ENCODE data around the gene MSMB. TPM values are rescaled to one million over a fixed set of nuclear protein-coding genes. Genes with fewer than 3 reads are reported as not detected.

The MSMB gene
- total and polyA plus RNA-seq, 9 of the 15 experiments (the other 6 are each of a cell fraction or from before 2014, with no cell fraction given) = 0.21 to 0.60 TPM; not detected in 7

- TF ChIP-seq NONO (IDR thresholded peaks at IDR 0.05; ENCODE audit: low read depth in 2 of 2, low read length in 1 of 2) = peak in 1 of 2 experiments; percentile 75; a peak in 1 of 4 replicates
- TF ChIP-seq PTTG1 (tag; IDR thresholded peaks at IDR 0.05; ENCODE audit: low read depth) = no peak
- no peak; the same call in 1 of the 2 replicates for TF ChIP-seq MAFG (tag; conservative IDR thresholded peaks at IDR 0.05)
- 0 out of 2 replicates have a peak, but pooled peaks have one; percentile 24 for TF ChIP-seq TEAD4 (IDR thresholded peaks at IDR 0.05; ENCODE audit: low read length)
- TF ChIP-seq TEAD4 (CRISPR knock-in tag; IDR thresholded peaks at IDR 0.05; ENCODE audit: borderline replicate concordance) = no peak
- TF ChIP-seq, protein P1, sequence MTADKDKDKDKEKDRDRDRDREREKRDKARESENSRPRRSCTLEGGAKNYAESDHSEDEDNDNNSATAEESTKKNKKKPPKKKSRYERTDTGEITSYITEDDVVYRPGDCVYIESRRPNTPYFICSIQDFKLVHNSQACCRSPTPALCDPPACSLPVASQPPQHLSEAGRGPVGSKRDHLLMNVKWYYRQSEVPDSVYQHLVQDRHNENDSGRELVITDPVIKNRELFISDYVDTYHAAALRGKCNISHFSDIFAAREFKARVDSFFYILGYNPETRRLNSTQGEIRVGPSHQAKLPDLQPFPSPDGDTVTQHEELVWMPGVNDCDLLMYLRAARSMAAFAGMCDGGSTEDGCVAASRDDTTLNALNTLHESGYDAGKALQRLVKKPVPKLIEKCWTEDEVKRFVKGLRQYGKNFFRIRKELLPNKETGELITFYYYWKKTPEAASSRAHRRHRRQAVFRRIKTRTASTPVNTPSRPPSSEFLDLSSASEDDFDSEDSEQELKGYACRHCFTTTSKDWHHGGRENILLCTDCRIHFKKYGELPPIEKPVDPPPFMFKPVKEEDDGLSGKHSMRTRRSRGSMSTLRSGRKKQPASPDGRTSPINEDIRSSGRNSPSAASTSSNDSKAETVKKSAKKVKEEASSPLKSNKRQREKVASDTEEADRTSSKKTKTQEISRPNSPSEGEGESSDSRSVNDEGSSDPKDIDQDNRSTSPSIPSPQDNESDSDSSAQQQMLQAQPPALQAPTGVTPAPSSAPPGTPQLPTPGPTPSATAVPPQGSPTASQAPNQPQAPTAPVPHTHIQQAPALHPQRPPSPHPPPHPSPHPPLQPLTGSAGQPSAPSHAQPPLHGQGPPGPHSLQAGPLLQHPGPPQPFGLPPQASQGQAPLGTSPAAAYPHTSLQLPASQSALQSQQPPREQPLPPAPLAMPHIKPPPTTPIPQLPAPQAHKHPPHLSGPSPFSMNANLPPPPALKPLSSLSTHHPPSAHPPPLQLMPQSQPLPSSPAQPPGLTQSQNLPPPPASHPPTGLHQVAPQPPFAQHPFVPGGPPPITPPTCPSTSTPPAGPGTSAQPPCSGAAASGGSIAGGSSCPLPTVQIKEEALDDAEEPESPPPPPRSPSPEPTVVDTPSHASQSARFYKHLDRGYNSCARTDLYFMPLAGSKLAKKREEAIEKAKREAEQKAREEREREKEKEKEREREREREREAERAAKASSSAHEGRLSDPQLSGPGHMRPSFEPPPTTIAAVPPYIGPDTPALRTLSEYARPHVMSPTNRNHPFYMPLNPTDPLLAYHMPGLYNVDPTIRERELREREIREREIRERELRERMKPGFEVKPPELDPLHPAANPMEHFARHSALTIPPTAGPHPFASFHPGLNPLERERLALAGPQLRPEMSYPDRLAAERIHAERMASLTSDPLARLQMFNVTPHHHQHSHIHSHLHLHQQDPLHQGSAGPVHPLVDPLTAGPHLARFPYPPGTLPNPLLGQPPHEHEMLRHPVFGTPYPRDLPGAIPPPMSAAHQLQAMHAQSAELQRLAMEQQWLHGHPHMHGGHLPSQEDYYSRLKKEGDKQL (CRISPR knock-in tag; IDR thresholded peaks at IDR 0.05; ENCODE audit: borderline replicate concordance) = peak; percentile 35; the same call in 1 of the 2 replicates
- TF ChIP-seq, protein P2, sequence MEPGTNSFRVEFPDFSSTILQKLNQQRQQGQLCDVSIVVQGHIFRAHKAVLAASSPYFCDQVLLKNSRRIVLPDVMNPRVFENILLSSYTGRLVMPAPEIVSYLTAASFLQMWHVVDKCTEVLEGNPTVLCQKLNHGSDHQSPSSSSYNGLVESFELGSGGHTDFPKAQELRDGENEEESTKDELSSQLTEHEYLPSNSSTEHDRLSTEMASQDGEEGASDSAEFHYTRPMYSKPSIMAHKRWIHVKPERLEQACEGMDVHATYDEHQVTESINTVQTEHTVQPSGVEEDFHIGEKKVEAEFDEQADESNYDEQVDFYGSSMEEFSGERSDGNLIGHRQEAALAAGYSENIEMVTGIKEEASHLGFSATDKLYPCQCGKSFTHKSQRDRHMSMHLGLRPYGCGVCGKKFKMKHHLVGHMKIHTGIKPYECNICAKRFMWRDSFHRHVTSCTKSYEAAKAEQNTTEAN (CRISPR knock-in tag; IDR thresholded peaks at IDR 0.05) = no peak
- TF ChIP-seq HDAC1 (IDR thresholded peaks at IDR 0.05) = peak in 1 of 2 experiments; percentile 91; a peak in 2 of 4 replicates
- TF ChIP-seq SP2 (IDR thresholded peaks at IDR 0.05; ENCODE audit: extremely low read depth, low read depth, low read length, poor library complexity, severe bottlenecking) = no peak
- TF ChIP-seq BCOR (IDR thresholded peaks at IDR 0.05) = peak; percentile 66; the same call in 1 of the 2 replicates
- TF ChIP-seq HDAC2 (IDR thresholded peaks at IDR 0.05) = peak; percentile 57; the same call in 1 of the 2 replicates
- no peak for TF ChIP-seq MCM7 (IDR thresholded peaks at IDR 0.05)
- no peak for TF ChIP-seq RNF219 (CRISPR knock-in tag; IDR thresholded peaks at IDR 0.05)
- no peak; the same call in 1 of the 2 replicates for TF ChIP-seq GABPA (tag; conservative IDR thresholded peaks at IDR 0.05; ENCODE audit: low read depth)
- no peak for TF ChIP-seq PTRF (tag; IDR thresholded peaks at IDR 0.05)
- TF ChIP-seq HOXB6 (CRISPR knock-in tag; IDR thresholded peaks at IDR 0.05; ENCODE audit: borderline replicate concordance) = no peak
- no peak for TF ChIP-seq RBM15 (IDR thresholded peaks at IDR 0.05; ENCODE audit: insufficient read depth, low read length)
- TF ChIP-seq SRSF1 (IDR thresholded peaks at IDR 0.05; ENCODE audit: low read depth, low read length) = no peak
- TF ChIP-seq KHSRP (IDR thresholded peaks at IDR 0.05) = no peak
- no peak for TF ChIP-seq ZNF696 (CRISPR knock-in tag; conservative IDR thresholded peaks at IDR 0.05)
Observed at GRCh38 chr10:46022978-46023702, 22.9 kb downstream of the MSMB start (continued).
